ENCODE data around the gene HAGHL.

GRCh38 chr16:684961-685696, 41.8 kb upstream of the HAGHL start:
- TF ChIP-seq CTCF (IDR thresholded peaks at IDR 0.05) (no peak), POLR2A (IDR thresholded peaks at IDR 0.05) (no peak), EP300 (IDR thresholded peaks at IDR 0.05) (no peak)
